Measurements from ENCODE around the gene IGHMBP2.

DNA sequence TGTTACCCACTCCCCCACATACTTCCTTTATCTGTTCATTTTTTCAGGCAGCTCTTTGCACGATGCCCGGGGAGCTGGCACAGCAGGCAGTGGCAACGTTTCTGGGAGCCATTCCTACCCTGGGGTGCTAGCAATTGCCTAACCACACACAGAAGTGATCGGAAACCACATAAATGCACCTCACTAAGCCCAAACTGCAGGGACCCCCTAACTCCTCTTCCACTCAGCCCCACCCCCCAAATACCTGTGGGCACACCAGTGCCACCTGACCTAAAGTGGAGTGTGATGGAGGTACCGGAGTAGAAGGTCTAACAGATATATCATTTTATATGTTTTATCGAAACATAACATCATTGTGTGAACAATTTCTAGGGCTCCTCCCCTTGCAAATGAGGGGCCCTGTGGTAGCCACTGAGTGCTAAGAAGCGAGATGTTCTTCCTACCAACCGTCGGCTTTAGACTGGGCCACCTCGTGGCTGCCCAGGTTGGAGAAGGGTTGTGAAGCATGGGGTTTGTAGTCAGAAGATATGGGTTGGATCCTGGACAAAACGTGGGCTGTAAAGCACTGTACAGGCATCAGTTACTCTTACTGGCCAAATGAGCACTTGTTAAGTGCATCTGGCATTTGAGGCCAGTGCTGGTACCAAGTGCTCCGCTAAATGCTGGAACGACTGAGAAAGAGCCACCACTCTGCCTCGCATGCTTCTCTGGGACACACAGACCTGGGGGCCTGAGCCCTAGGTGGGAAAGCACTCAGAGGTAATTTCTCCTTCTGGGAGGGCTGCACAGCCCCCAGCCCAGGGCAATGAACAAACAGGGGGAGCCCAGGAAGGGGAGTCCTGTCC lies 74.3 kb downstream of the IGHMBP2 start:
- TF ChIP-seq EZH2 (IDR thresholded peaks at IDR 0.05; ENCODE audit: insufficient read depth, poor library complexity, severe bottlenecking) (no peak), EZH2phosphoT487 (IDR thresholded peaks at IDR 0.05; ENCODE audit: insufficient read depth, low read depth) (no peak)

Data from GM23248 (cell line).